HUDEP-2 (cell line): Measurements from ENCODE around the gene CSMD2.
"Not testable (repeated sequence)": the region's sequence is repeated elsewhere in the genome, so short reads cannot be mapped to it uniquely, and the experiment has no call there.

Experiments used
- DNase-seq, 76 experiments: peaks; one replicate each; lab custom pipeline; 2025; ENCODE audit not compliant: unreplicated experiment in 76 of 76; lab: John Stamatoyannopoulos, UW

The CSMD2 gene

GRCh38 chr1:34016281-34016680, 148.7 kb downstream of the CSMD2 start:
- not testable (repeated sequence) for DNase-seq

DNA sequence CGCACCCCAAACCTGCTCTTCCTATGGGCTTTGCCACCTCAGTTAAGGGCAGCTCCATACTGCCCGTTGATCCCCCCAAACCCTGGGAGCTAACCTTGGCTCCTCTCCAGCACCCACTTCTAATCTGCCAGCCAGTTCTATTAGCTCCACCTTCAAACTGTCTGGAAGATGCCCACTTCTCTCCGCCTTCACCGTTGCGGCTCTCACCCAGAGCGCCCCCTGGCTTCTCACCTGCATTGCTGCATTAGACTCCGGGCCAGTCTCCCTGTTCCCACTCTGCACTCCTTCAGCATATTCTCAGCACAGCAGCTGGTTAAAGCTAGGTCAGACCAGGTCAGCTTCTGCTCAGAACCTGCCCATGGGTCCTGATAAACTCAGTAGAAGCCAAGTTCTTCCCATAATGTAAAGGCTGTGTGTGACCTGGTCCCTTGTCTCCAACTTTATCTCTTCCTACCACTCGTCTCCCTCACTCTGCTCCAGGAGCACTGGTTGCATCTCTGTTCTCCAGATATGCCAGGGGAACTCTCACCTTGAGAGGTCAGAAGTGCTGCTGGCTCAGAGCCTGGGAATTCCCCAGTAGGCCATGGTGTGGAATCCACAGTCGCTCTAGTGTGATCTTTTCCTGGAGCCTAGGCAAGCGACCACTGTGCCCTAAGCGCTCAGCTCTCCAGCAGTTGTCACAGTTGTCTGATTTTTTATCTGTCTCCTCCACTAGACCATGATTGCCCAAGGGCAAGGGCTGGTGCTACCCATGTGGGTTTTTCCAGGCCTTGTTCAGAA, 150.9 kb downstream of the CSMD2 start:
- peak in 26 of 76 experiments; percentile 1 to 41 (median 10) for DNase-seq

- no peak for DNase-seq
Observed at GRCh38 chr1:34013136-34013535, 151.9 kb downstream of the CSMD2 start.

GRCh38 chr1:34009340-34009985, 155.6 kb downstream of the CSMD2 start:
- no peak for DNase-seq

DNA sequence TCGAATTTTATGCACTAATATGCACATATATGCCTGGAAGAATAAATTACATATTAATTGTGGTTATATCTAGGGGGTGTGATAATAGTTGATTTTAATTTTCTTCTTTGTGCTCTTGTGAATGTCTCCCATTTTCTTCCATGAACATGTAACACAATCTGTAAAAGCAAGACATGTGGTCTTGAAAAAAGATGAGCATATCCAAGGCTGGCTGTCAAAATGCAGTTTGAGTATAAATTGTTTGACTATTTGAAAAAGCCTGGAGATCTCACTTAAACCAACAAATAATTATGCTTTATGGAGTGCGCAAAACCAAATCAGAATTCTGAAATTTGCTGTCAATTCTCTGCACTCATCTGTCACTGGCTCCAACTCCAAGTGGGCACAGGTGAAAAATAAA, 157.3 kb downstream of the CSMD2 start:
- DNase-seq: no peak

GRCh38 chr1:34005309-34005708, 159.7 kb downstream of the CSMD2 start:
- no peak for DNase-seq

DNA sequence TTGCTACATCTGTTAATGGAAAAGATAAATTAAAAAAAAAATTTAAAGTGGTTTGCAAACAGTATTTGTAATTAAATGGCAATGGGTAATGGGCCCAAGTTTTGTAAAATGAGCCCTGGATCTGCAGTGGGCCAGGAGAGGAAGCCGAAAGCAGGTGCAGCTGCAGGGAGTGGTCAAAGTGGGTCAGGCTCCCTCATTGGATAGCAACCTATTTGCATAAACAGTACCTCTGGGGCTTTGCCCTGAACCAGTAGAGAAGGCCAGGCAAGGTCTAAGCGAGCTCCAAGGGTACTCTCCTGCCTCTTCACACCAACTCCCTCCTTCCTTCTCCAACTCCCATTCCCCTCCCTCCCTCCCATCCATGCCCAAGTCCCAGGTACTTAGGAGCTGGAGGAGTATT, 162.2 kb downstream of the CSMD2 start:
- DNase-seq: no peak

DNA sequence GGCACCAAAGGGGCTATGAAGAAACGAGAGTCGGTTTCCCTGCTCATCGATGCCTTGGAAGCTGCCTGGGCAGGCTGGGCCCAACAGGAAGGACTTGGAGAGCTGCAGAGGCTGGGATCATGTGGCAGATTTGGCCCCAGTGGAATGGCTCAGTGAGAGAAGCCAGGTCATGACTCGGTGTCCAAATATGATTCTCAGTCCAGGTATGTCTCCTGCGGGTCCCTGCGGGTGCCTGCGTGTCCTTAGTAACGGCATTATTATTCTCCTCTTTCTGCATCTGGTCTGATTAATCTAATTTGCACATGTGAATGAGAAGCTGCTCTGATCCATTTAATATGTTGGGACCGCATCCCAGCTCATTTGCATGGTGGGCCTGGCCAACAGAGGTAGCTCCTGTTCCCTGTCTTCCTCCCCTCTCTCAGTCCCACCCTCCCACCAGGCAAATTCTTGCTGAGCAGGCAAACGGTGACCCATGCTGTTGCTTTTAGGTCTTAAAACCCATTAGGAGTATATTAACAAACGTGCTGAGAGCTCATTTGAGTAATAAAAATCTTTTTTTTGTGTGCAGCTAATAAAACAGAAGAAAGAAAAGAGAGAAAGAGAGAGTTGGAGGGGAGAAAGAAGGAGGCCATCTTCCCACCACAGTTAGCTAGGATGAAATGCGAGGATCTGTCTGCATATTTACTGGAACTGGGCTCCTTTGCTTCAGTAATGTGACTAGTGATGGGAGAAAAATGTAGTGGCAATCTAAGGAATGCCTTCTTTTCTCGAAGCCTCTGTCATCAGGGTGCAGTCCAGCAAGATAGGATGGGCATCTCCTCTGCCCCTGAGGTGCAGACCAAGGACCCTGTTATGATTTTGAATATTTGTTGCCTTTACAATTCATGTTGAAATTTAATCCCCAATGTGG, 167.6 kb downstream of the CSMD2 start:
- DNase-seq: no peak

DNA sequence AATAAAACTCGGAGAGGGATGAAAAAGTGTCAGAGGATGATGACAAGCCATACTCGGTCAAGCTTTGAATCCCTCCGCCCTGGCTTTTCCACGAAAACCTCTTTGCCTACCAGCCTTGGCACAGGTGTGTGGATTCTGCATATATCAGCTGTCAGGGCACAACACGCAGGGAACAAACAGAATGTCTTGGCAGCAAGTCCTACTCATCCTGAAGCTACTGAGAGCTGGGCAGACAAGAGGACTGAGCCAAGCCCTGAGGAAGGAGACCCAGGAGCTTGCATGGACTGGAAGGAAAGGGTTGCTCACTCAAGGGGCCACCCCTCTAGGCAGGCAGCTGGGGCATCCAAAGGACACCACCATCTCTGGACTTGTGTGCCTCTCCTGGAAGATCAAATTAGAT, 168.7 kb downstream of the CSMD2 start:
- DNase-seq: no peak

- no peak for DNase-seq
Observed at GRCh38 chr1:33993301-33993700, 171.7 kb downstream of the CSMD2 start.

DNA sequence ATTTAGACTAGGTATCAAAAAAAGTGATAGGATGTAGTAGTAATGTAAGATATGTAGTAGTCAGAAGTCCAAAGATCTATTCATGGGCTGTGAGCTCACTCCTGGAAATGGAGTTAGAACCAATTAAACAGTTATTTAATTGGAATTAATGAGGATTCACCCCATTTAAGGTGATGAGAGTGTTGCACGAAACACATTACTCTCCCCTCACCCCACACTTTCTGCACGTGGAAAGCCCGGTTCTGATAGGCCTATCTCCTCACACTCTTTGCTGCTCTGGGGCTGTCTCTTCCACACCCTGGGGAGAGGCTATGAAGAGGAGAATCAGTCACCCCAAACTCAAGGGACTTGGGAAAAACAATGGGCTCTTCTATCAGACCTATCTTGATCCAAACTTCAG, 174.7 kb downstream of the CSMD2 start:
- DNase-seq: no peak

GRCh38 chr1:33988161-33988560, 176.9 kb downstream of the CSMD2 start:
- no peak for DNase-seq

- DNase-seq: no peak
Observed at GRCh38 chr1:33986390-33987095, 178.5 kb downstream of the CSMD2 start.

DNA sequence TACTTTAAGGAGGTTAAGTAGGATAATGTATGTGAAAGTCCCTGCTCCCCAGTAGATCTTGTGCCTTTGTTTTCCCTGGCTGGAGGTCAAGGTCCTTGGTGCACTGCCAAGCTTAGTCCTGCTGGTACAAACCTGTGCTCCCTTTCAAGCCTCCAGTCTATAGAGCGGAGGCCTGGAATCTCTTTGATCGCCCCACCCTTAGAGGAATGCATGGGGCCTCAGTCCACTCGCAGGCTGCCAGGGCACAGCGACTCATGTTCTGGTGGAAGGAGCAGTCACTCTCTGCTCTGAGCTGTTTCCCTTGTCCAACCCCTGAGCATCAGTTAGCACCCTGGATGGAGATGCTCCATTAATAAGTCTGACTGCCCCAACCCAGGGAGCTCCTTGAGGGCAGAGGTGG, 179.4 kb downstream of the CSMD2 start:
- DNase-seq: no peak

- no peak for DNase-seq
Observed at GRCh38 chr1:33984906-33985565, 180.0 kb downstream of the CSMD2 start.

- no peak for DNase-seq
Observed at GRCh38 chr1:33982419-33982818, 182.6 kb downstream of the CSMD2 start.

- no peak for DNase-seq
Observed at GRCh38 chr1:33979341-33979740, 185.7 kb downstream of the CSMD2 start.

- no peak for DNase-seq
Observed at GRCh38 chr1:33975961-33976360, 189.1 kb downstream of the CSMD2 start.

- no peak for DNase-seq
Observed at GRCh38 chr1:33973799-33974545, 191.1 kb downstream of the CSMD2 start.
